Measurements from ENCODE around the gene UNC5A.

The UNC5A gene

DNA sequence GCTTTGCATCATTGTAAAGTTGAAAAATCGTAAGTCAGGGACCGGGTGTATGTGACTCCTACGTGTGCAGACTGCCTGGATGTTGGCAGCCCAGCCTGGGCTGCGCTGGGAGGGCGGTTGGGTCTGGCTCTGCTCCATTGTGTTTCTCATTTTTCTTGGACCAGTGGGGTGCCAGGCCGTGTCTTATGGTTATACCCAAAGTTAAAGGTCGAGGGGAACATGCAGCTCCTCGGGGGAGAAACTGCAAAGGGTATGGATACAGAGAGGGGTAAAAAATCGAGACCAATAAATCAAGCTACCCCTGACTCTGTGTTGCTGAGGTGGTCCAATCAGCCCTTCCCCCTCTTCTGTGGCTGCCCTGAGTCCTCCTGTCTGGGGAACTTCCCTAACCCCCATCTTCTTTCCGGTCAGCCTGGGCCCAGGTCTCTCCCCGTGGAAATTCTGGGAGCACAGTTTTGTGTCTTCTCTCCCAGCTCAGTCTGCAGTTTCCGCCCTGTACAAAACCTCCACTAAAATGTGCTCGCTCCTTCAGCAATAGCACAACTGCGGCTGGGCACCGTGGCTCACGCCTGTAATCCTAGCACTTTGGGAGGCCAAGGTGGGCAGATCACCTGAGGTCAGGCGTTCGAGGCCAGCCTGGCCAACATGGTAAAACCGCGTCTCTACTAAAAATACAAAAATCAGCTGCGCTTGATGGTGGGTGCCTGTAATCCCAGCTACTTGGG lies 34.1 kb upstream of the UNC5A start:
- H3K4me3 ChIP-seq (ENCODE audit: low read depth, low read length): no peak overlapping the region
- TF ChIP-seq, protein P1, sequence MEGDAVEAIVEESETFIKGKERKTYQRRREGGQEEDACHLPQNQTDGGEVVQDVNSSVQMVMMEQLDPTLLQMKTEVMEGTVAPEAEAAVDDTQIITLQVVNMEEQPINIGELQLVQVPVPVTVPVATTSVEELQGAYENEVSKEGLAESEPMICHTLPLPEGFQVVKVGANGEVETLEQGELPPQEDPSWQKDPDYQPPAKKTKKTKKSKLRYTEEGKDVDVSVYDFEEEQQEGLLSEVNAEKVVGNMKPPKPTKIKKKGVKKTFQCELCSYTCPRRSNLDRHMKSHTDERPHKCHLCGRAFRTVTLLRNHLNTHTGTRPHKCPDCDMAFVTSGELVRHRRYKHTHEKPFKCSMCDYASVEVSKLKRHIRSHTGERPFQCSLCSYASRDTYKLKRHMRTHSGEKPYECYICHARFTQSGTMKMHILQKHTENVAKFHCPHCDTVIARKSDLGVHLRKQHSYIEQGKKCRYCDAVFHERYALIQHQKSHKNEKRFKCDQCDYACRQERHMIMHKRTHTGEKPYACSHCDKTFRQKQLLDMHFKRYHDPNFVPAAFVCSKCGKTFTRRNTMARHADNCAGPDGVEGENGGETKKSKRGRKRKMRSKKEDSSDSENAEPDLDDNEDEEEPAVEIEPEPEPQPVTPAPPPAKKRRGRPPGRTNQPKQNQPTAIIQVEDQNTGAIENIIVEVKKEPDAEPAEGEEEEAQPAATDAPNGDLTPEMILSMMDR (IDR thresholded peaks at IDR 0.05; ENCODE audit: control insufficient read depth, extremely low read depth, insufficient read depth): no peak
- DNase-seq (ENCODE audit: low read depth): no peak

DNA sequence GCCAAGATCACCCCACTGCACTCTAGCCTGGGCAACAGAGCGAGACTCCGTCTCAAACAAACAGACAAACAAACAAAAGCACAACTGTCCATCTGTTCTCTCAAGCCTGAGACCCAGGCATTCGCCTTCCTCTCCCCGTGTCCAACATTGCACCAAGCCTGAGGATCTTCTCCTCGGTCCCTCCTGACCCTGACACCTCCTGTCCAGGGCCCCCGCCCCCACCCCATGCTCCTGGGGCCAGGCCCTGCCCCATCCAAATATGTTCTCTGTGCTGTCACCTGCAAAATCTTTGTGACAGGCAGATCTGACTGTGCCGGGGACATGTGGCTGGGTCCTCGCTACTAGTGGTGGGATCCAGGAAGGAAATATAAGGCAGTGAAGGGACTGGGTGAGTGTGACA lies 33.4 kb upstream of the UNC5A start:
- TF ChIP-seq, protein P1 (IDR thresholded peaks at IDR 0.05; ENCODE audit: control insufficient read depth, extremely low read depth, insufficient read depth): no peak
- no peak for DNase-seq (ENCODE audit: low read depth)
- H3K4me3 ChIP-seq (ENCODE audit: low read depth, low read length): no peak overlapping the region

DNA sequence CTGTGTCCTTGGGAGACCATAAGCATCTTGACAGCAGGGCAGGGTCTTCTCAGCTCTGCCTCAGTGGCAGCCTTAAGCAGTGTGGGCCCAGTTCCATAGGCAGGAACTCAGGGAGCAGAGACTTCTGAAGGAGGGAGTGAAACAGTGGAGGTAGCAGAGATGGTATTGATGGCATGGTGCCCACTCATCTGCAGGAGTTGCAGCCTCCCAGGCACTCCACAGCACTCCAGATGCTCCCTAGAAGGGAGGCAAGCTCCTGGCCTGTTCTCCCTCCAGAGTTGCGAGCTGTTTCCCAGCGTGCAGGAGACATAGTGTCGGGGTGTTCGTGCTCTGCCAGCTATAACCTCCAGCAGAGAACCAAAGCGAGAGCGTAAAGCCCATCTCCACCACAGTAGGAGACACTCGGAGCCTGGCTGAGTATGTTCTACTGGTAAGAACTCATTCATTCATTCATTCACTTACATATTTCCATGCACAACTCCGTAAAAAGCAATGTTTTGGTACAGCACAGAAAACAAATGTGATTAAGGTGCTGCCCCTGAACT lies 31.4 kb upstream of the UNC5A start:
- DNase-seq (ENCODE audit: low read depth): no peak
- TF ChIP-seq, protein P1 (IDR thresholded peaks at IDR 0.05; ENCODE audit: control insufficient read depth, extremely low read depth, insufficient read depth): no peak
- no peak overlapping the region for H3K4me3 ChIP-seq (ENCODE audit: low read depth, low read length)

DNA sequence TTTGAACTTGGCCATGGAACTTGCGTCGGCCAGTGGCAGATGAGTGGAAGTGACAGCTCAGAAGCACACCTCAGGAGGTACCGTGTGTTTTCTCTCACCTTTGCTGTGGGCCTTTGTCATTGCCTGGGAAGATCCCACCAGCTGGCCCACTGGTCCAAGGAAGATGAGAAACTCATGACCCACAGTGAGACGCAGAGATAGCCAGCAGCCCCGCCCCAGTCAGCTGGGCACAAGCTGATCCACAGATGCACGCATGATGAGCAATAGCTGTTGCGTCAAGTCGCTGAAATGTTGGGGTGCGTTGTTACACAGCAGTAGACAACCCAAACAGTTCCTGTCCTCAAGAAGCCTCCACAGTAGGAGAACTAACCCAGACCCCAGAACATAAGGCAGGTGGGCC lies 30.8 kb upstream of the UNC5A start:
- no peak overlapping the region for H3K4me3 ChIP-seq (ENCODE audit: low read depth, low read length)
- DNase-seq (ENCODE audit: low read depth): no peak
- TF ChIP-seq, protein P1 (IDR thresholded peaks at IDR 0.05; ENCODE audit: control insufficient read depth, extremely low read depth, insufficient read depth): no peak

DNA sequence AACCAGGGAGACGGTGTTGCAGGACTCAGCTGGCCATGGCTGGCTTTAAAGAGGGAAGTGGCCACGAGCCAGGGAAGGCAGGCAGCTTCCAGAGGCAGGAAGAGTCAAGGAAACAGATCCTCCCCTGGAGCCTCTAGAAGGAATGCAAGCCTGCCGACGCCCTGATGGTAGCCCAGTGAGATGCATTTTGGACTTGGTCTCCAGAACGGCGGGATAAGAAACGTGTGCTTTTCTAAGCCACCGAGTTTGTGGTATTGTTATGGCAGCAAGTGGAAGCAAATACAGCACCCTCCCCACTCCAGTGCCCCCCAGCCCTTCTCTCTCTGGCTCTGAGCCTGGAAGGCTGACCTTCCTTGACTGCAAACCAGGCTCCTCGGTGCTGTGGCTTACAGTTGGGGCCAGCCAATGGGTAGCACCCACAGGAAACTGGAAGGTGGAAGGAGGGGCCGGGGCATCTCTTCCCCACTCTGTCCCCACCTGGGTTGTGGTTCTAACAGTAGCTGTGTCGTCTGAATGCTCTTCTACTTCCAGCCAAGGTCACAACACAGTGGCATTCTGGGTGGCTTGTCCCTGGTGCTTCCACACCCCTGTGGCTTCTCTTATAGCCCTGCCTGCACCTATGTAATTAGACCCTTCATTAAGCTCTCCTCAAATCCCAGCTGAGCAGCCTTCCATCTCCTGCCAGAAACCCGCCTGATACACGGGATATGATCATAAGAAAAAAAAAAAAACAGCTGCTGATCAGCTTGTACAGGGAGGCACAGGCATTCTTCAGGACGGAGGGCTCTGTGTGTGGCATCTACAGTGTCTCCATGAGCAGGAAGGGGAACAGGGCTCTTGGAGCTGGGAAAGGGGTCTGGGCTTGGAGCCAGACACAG lies 29.9 kb upstream of the UNC5A start:
- H3K4me3 ChIP-seq (ENCODE audit: low read depth, low read length): no peak overlapping the region
- TF ChIP-seq, protein P1 (IDR thresholded peaks at IDR 0.05; ENCODE audit: control insufficient read depth, extremely low read depth, insufficient read depth): no peak
- no peak for DNase-seq (ENCODE audit: low read depth)

DNA sequence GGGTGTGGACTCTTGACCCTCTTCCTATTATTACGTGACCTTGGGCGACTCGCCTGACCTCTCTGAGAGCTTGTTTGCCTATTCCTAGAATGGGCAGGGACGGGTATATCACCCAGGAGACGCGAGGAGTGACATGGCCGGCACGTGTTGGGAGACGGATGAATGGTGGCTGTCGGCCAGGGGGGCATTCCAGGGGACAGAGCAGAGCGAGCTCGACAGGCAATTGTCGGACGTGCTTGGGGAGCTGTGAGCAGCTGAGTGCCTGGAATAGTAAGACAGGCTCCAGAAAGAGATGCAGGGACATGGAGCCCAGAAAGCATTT lies 29.3 kb upstream of the UNC5A start:
- H3K4me3 ChIP-seq (ENCODE audit: low read depth, low read length): no peak overlapping the region
- no peak for DNase-seq (ENCODE audit: low read depth)
- TF ChIP-seq, protein P1 (IDR thresholded peaks at IDR 0.05; ENCODE audit: control insufficient read depth, extremely low read depth, insufficient read depth): no peak

Data from LNCaP clone FGC (cell line).